ENCODE measurements around the gene RXRA. TPM values are rescaled to one million over a fixed set of nuclear protein-coding genes. Genes with fewer than 3 reads are reported as not detected.

Gene RXRA
- total RNA-seq, 1 donor from 2014 or later = 85.7 TPM

DNA sequence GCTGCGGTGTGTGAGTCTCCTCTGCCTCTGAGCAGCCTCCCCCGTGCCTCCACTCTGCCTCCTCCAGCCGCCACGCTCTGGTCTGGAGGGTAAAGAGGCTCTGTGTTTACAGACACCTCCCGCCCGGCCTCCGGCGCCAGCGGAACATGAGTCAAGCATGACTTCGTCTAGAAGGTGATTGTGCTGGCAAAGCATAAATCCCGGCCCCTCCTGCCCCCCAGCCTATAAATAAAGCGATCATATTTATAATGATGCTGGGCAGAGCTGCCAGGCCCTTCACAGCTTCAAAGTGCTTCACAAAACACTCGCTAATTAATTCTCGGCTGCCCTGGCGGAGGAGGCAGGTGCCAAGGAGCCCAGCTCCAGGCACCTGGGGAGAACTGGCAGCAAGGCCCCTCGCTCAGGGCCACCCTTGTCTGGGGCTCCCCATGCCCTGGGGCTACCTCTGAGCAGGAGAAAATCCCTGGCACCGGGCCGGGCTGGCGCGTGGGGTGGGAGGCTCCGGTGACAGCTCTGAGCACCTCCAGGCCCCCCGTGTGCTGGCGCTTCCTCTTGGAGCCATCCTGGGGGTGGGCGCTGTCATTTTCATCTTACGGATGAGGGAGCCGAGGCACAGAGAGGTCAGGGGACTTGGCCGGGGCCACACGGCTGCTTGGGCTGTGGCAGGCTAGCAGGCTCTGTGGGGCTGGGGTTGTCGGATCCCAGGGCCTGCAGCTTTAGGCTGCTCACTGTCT is 87.8 kb downstream of the RXRA start:
- peak; percentile 13 to 74 for ATAC-seq
- DNase-seq = peak; percentile 79
- Histone ChIP-seq H3K27ac (peak overlapping the region; percentile 31), H3K4me3 (no peak overlapping the region), H3K36me3 (peaks cover 56% of the 10 kb centered on the region), H3K9me3 (no peaks in the 10 kb centered on the region), H3K4me1 (peaks cover 59% of the 10 kb centered on the region), H3K27me3 (ENCODE audit: low read depth) (no peaks in the 10 kb centered on the region)
- intact Hi-C loops (cut with DNase I) = no loop called here
- TF ChIP-seq, protein P1, sequence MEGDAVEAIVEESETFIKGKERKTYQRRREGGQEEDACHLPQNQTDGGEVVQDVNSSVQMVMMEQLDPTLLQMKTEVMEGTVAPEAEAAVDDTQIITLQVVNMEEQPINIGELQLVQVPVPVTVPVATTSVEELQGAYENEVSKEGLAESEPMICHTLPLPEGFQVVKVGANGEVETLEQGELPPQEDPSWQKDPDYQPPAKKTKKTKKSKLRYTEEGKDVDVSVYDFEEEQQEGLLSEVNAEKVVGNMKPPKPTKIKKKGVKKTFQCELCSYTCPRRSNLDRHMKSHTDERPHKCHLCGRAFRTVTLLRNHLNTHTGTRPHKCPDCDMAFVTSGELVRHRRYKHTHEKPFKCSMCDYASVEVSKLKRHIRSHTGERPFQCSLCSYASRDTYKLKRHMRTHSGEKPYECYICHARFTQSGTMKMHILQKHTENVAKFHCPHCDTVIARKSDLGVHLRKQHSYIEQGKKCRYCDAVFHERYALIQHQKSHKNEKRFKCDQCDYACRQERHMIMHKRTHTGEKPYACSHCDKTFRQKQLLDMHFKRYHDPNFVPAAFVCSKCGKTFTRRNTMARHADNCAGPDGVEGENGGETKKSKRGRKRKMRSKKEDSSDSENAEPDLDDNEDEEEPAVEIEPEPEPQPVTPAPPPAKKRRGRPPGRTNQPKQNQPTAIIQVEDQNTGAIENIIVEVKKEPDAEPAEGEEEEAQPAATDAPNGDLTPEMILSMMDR (IDR thresholded peaks at IDR 0.05) = no peak

DNA sequence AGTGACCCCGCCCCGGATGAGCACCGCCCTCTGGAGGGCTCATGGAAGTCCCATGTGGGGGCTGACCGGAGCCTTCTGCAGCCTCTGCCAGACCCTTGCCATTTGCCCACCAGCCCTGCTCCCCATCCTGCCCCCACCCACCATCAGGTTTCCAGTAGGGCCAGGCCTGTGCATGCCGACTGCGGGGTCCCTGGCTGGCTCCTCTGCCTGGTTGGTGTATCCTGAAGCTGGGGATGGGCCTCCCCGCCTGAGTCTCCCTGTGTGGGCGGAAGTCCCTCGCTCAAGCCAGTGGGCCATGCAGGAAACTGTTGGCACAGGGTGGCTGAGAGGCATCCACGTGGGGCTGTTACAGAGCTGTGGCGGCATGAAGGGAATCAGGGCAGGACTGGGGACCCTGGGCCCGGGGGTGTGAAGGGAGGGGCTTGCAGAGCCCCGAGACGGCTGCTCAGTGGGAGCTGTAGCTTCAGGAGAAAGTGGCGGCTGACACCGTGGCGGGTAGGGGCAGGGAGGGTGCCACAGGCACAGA is 88.7 kb downstream of the RXRA start:
- peaks cover 54% of the 10 kb centered on the region for H3K36me3 ChIP-seq
- no peaks in the 10 kb centered on the region for H3K27me3 ChIP-seq (ENCODE audit: low read depth)
- ATAC-seq (no peak), DNase-seq (no peak)
- intact Hi-C loops (cut with DNase I) = no loop called here
- H3K9me3 ChIP-seq = no peaks in the 10 kb centered on the region
- no peak overlapping the region for H3K27ac ChIP-seq
- peaks cover 49% of the 10 kb centered on the region for H3K4me1 ChIP-seq
- TF ChIP-seq, protein P1 (IDR thresholded peaks at IDR 0.05) = no peak
- no peak overlapping the region for H3K4me3 ChIP-seq

DNA sequence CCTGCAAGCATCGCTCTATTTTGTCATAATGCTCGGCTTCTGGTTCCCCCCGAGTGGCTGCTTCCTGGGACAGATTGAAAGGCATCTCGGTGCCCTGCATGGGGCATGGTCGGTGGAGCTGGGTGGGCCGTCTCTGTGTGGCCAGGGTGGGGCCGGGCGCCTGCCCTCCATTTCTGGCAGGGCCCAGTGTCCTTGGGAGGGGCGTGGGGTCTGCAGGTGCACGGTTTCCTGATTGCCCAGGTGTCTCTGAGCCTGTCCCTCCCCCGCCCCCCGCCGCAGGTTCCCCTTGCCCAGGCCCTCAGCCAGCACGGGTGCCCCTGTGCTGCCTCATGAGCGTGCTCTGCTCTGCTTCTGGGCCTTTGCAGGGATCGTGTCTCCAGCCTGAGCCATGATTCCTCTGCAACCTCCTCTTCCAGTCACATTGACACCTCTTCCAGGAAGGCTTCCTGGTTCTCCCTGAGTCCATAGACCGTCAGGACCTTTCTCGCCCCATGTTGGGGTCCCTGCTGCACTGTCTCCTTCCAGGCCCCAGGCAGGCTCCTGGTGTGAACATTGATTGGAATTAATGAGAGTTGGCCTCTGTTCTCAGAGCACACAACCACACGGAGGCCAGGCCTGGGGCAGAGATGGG is 90.2 kb downstream of the RXRA start:
- Histone ChIP-seq H3K36me3 (peaks cover 62% of the 10 kb centered on the region), H3K27me3 (ENCODE audit: low read depth) (no peaks in the 10 kb centered on the region), H3K27ac (no peak overlapping the region), H3K4me3 (no peak overlapping the region), H3K4me1 (peaks cover 42% of the 10 kb centered on the region), H3K9me3 (no peaks in the 10 kb centered on the region)
- ATAC-seq (no peak), DNase-seq (no peak)
- TF ChIP-seq, protein P1 (IDR thresholded peaks at IDR 0.05) = no peak
- intact Hi-C loops (cut with DNase I) = no loop called here

DNA sequence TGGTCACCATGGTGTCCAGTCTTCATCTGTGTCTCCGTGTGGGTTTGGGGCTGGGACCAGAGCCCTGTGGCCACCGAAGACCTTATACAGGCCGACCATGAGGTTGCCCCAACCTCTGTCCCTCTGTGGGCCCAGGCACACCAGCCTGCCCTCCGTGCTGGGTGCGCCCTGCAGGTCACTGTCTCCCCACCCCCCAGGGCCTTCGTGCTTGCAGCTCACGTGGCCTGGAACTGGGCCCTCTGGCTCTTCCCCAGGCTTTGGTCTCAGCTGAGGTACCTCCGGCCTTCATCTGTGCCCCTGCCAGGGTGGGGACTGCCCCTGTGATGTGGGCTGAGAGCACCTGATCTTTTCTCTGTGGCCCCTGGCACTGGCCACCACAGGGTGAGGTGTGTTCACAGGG is 92.1 kb downstream of the RXRA start:
- Histone ChIP-seq H3K4me1 (peaks cover 26% of the 10 kb centered on the region), H3K9me3 (no peaks in the 10 kb centered on the region), H3K27ac (no peak overlapping the region), H3K4me3 (no peak overlapping the region), H3K27me3 (ENCODE audit: low read depth) (no peaks in the 10 kb centered on the region), H3K36me3 (peaks cover 68% of the 10 kb centered on the region)
- TF ChIP-seq, protein P1 (IDR thresholded peaks at IDR 0.05) = no peak
- no peak for DNase-seq
- no peak for ATAC-seq
- intact Hi-C loops (cut with DNase I) = no loop called here

DNA sequence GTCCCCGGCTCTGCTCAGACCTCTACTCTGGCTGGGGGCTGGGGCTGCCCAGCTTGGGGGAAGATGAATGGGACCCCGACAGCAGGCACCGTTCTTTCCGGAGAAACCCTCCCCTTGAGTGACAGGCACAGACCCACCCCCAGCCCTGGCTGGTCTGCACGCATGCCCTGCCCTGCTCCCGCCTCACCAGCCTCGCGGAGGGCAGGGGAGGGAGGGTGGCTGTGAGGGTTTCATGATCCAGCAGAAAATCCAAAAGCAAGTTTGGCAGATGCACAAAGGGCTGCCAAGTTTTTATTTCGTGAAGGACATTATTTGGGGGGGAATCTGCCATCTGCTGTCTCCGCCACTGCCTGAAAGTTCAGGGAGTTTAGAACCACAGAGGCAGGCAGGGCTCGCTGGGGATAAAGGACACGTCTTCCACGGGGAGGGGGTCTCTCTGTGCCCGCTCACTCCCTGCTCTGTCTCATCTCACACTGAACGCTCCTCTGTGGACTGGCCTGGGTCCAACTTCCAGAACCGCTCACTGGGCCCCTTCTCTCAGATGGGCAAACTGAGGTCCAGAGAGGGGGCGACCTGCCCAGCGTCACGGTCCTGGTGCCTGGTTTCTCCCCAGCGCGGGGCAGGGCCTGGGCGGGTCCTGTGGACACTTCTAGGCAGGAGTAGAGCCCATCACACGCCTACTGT is 92.9 kb downstream of the RXRA start:
- H3K4me1 ChIP-seq = peaks cover 18% of the 10 kb centered on the region
- no peak overlapping the region for H3K4me3 ChIP-seq
- no peak overlapping the region for H3K27ac ChIP-seq
- H3K36me3 ChIP-seq = peaks cover 71% of the 10 kb centered on the region
- no peaks in the 10 kb centered on the region for H3K9me3 ChIP-seq
- TF ChIP-seq, protein P1 (IDR thresholded peaks at IDR 0.05) = no peak
- DNase-seq (no peak), ATAC-seq (no peak)
- H3K27me3 ChIP-seq (ENCODE audit: low read depth) = no peaks in the 10 kb centered on the region
- intact Hi-C loops (cut with DNase I) = no loop called here

All from lower lobe of right lung (tissue), 2 donors.